Vagina (tissue), 2 donors: Measurements from ENCODE around the gene SLC13A1.

Experiments used
- POLR2A ChIP-seq, 2 donors: fragments of 450-650 bp; IDR thresholded peaks; one replicate each; pipeline ENCODE4 v1.6.1; 2017; ENCODE audit warnings: antibody characterized with exemption in 2 of 2, mild to moderate bottlenecking in 2 of 2, moderate library complexity in 2 of 2
- TF ChIP-seq, protein P1 (sequence below), 3 experiments: fragments of 450-650 bp in 2 of 3; fragments of 200-600 bp in 1 of 3; sonication (generic) in 1 of 3; IDR thresholded peaks; one replicate each; pipeline ENCODE4 v1.5.1; 2017 to 2019; ENCODE audit warnings: antibody characterized with exemption in 3 of 3, mild to moderate bottlenecking in 2 of 3, moderate library complexity in 2 of 3

DNA sequence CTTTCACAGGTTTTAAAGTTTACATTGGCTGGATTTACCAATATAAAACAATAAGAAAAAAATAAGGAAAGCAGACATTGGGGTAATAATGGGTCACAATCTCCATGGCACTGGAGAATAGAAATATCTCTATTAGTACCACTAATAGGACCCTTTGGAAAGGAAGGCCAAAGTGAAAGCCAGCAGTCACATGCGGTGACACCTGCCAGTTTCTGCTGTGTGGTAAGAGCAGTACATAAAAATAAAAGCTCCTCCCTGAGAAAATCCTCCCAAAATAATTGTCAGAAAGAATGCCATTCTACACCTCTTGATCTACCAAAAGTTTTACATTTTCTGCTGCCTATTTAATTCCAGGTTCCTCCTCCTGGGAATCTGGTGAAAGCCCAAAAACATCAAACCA, 30.4 kb upstream of the SLC13A1 start:
- TF ChIP-seq, protein P1, sequence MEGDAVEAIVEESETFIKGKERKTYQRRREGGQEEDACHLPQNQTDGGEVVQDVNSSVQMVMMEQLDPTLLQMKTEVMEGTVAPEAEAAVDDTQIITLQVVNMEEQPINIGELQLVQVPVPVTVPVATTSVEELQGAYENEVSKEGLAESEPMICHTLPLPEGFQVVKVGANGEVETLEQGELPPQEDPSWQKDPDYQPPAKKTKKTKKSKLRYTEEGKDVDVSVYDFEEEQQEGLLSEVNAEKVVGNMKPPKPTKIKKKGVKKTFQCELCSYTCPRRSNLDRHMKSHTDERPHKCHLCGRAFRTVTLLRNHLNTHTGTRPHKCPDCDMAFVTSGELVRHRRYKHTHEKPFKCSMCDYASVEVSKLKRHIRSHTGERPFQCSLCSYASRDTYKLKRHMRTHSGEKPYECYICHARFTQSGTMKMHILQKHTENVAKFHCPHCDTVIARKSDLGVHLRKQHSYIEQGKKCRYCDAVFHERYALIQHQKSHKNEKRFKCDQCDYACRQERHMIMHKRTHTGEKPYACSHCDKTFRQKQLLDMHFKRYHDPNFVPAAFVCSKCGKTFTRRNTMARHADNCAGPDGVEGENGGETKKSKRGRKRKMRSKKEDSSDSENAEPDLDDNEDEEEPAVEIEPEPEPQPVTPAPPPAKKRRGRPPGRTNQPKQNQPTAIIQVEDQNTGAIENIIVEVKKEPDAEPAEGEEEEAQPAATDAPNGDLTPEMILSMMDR (IDR thresholded peaks at IDR 0.05): no peak
- no peak for TF ChIP-seq POLR2A (IDR thresholded peaks at IDR 0.05)
